ENCODE data around the gene EID3.
"Not testable (repeated sequence)": the region's sequence is repeated elsewhere in the genome, so short reads cannot be mapped to it uniquely, and the experiment has no call there.

EID3 gene

GRCh38 chr12:104290855-104291254 is 12.7 kb upstream of the EID3 start:
- no peak for DNase-seq

GRCh38 chr12:104291867-104292524 is 11.5 kb upstream of the EID3 start:
- DNase-seq: no peak

- no peak for DNase-seq
Observed at GRCh38 chr12:104292872-104293794, 10.4 kb upstream of the EID3 start.

- not testable (repeated sequence) for DNase-seq
Observed at GRCh38 chr12:104294158-104294859, 9.2 kb upstream of the EID3 start.

GRCh38 chr12:104294927-104295668 is 8.4 kb upstream of the EID3 start:
- no peak for DNase-seq

GRCh38 chr12:104295954-104296353 is 7.6 kb upstream of the EID3 start:
- no peak for DNase-seq

- DNase-seq: no peak
Observed at GRCh38 chr12:104296718-104297117, 6.8 kb upstream of the EID3 start.

- no peak for DNase-seq
Observed at GRCh38 chr12:104297477-104298113, 5.9 kb upstream of the EID3 start.

GRCh38 chr12:104299842-104300481 is 3.6 kb upstream of the EID3 start:
- no peak for DNase-seq

- DNase-seq: no peak
Observed at GRCh38 chr12:104304261-104305009, 896 bp downstream of the EID3 start.

- DNase-seq: no peak
Observed at GRCh38 chr12:104305349-104305748, 1.8 kb downstream of the EID3 start.

GRCh38 chr12:104306376-104306775 is 2.8 kb downstream of the EID3 start:
- no peak for DNase-seq

GRCh38 chr12:104306943-104307654 is 3.6 kb downstream of the EID3 start:
- no peak for DNase-seq

GRCh38 chr12:104307655-104308000 is 4.1 kb downstream of the EID3 start:
- no peak for DNase-seq

GRCh38 chr12:104309446-104309993 is 6.0 kb downstream of the EID3 start:
- DNase-seq: no peak

- DNase-seq: no peak
Observed at GRCh38 chr12:104310751-104311633, 7.5 kb downstream of the EID3 start.

- DNase-seq: no peak
Observed at GRCh38 chr12:104312202-104312601, 8.7 kb downstream of the EID3 start.

GRCh38 chr12:104312654-104313053 is 9.1 kb downstream of the EID3 start:
- DNase-seq: no peak

Measured in SHP77 treated with DMSO at 0.1 percent for 48 hours (cell line).